ENCODE measurements around the gene LONRF3. TPM values are rescaled to one million over a fixed set of nuclear protein-coding genes. Genes with fewer than 3 reads are reported as not detected.

Gene LONRF3
- total RNA-seq, 1 donor from 2014 or later, result 0.39 TPM

GRCh38 chrX:119008110-119008744, 33.8 kb downstream of the LONRF3 start:
- H3K4me3 Mint-ChIP-seq, result no peak overlapping the region
- no peak for TF ChIP-seq EZH2phosphoT487 (IDR thresholded peaks at IDR 0.05)
- TF ChIP-seq EZH2 (IDR thresholded peaks at IDR 0.05), result no peak
- TF ChIP-seq CTCF (IDR thresholded peaks at IDR 0.05), result peak; percentile 65
- Histone ChIP-seq H3K9me3 (ENCODE audit: low read depth) (no peaks in the 10 kb centered on the region), H3F3A (ENCODE audit: low read depth) (no peaks in the 10 kb centered on the region), H3K79me2 (ENCODE audit: low read depth) (no peaks in the 10 kb centered on the region), H3K36me3 (no peaks in the 10 kb centered on the region), H3K4me3 (no peak overlapping the region), H3K4me1 (no peaks in the 10 kb centered on the region), H3K27ac (no peak overlapping the region), H4K20me1 (ENCODE audit: low read depth) (no peaks in the 10 kb centered on the region), H3K4me2 (no peak overlapping the region), H3K27me3 (no peaks in the 10 kb centered on the region), H2AFZ (replicated peaks) (no peak overlapping the region), H3K9ac (no peak overlapping the region)
- H3K27me3 Mint-ChIP-seq (ENCODE audit: insufficient read depth, low read depth), result peaks cover 4% of the 10 kb centered on the region
- peak; percentile 27 for DNase-seq (ENCODE audit: low spot score)
- H3K36me3 Mint-ChIP-seq, result no peaks in the 10 kb centered on the region
- H3K27ac Mint-ChIP-seq, result no peak overlapping the region
- no peaks in the 10 kb centered on the region for H3K9me3 Mint-ChIP-seq
- no peaks in the 10 kb centered on the region for H3K4me1 Mint-ChIP-seq

- H3K4me3 Mint-ChIP-seq, result no peak overlapping the region
- no peaks in the 10 kb centered on the region for H3K36me3 Mint-ChIP-seq
- no peaks in the 10 kb centered on the region for H3F3A ChIP-seq (ENCODE audit: low read depth)
- H3K27me3 Mint-ChIP-seq (ENCODE audit: insufficient read depth, low read depth), result peaks cover 4% of the 10 kb centered on the region
- H3K27ac Mint-ChIP-seq, result no peak overlapping the region
- TF ChIP-seq EZH2phosphoT487 (IDR thresholded peaks at IDR 0.05), result no peak
- TF ChIP-seq EZH2 (IDR thresholded peaks at IDR 0.05), result no peak
- TF ChIP-seq CTCF (IDR thresholded peaks at IDR 0.05), result no peak
- no peaks in the 10 kb centered on the region for H3K36me3 ChIP-seq
- no peak overlapping the region for H3K4me2 ChIP-seq
- no peaks in the 10 kb centered on the region for H3K4me1 ChIP-seq
- no peak for DNase-seq (ENCODE audit: low spot score)
- H3K4me1 Mint-ChIP-seq, result no peaks in the 10 kb centered on the region
- no peak overlapping the region for H3K27ac ChIP-seq
- no peaks in the 10 kb centered on the region for H3K27me3 ChIP-seq
- H3K4me3 ChIP-seq, result no peak overlapping the region
- no peak overlapping the region for H2AFZ ChIP-seq (replicated peaks)
- H4K20me1 ChIP-seq (ENCODE audit: low read depth), result no peaks in the 10 kb centered on the region
- no peaks in the 10 kb centered on the region for H3K9me3 ChIP-seq (ENCODE audit: low read depth)
- no peaks in the 10 kb centered on the region for H3K79me2 ChIP-seq (ENCODE audit: low read depth)
- H3K9ac ChIP-seq, result no peak overlapping the region
- H3K9me3 Mint-ChIP-seq, result no peaks in the 10 kb centered on the region
Measured at GRCh38 chrX:119009071-119009470, 34.7 kb downstream of the LONRF3 start.

- H3K4me2 ChIP-seq, result no peak overlapping the region
- Mint-ChIP-seq H3K36me3 (no peaks in the 10 kb centered on the region), H3K4me3 (no peak overlapping the region), H3K4me1 (no peaks in the 10 kb centered on the region), H3K27me3 (ENCODE audit: insufficient read depth, low read depth) (peaks cover 4% of the 10 kb centered on the region), H3K9me3 (no peaks in the 10 kb centered on the region), H3K27ac (no peak overlapping the region)
- TF ChIP-seq EZH2 (IDR thresholded peaks at IDR 0.05) (no peak), CTCF (IDR thresholded peaks at IDR 0.05) (no peak), EZH2phosphoT487 (IDR thresholded peaks at IDR 0.05) (no peak)
- H3K27me3 ChIP-seq, result no peaks in the 10 kb centered on the region
- H2AFZ ChIP-seq (replicated peaks), result no peak overlapping the region
- H3K79me2 ChIP-seq (ENCODE audit: low read depth), result no peaks in the 10 kb centered on the region
- no peak for DNase-seq (ENCODE audit: low spot score)
- H3K9ac ChIP-seq, result no peak overlapping the region
- H3K36me3 ChIP-seq, result no peaks in the 10 kb centered on the region
- no peaks in the 10 kb centered on the region for H3K9me3 ChIP-seq (ENCODE audit: low read depth)
- H3K27ac ChIP-seq, result no peak overlapping the region
- no peaks in the 10 kb centered on the region for H3F3A ChIP-seq (ENCODE audit: low read depth)
- no peaks in the 10 kb centered on the region for H3K4me1 ChIP-seq
- H3K4me3 ChIP-seq, result no peak overlapping the region
- H4K20me1 ChIP-seq (ENCODE audit: low read depth), result no peaks in the 10 kb centered on the region
Measured at GRCh38 chrX:119010491-119010890, 36.1 kb downstream of the LONRF3 start.
